Fibroblast of skin of right biceps (primary cell): Measurements from ENCODE around the gene FSTL4.

Source experiments
- DNase-seq: peaks from one replicate; pipeline ENCODE4 v3.0.0-alpha.2; 2013

Gene FSTL4

GRCh38 chr5:133314086-133314485 lies 298.3 kb downstream of the FSTL4 start:
- DNase-seq: no peak

DNA sequence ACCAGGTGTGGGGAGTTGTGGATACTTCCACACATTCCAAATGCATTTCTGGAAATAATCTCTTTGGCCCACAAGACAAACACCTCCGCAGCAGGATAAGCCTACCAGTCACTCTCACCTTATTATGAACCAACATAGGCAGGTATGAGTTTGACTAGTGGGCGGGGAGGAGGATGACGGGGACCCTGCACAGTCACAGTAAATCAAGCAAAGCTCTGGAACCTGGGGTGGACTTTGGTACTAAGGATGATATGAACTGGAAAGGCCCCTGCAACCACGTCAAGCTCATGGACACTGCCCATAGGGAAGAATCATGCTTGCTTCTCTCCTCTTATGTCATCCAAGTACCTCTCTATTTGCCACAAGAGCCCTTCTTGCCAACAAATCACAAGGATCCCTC lies 301.2 kb downstream of the FSTL4 start:
- no peak for DNase-seq

GRCh38 chr5:133309984-133310621 lies 302.2 kb downstream of the FSTL4 start:
- no peak for DNase-seq

GRCh38 chr5:133309166-133309795 lies 303.1 kb downstream of the FSTL4 start:
- DNase-seq: no peak

GRCh38 chr5:133307275-133307674 lies 305.1 kb downstream of the FSTL4 start:
- DNase-seq: no peak

DNA sequence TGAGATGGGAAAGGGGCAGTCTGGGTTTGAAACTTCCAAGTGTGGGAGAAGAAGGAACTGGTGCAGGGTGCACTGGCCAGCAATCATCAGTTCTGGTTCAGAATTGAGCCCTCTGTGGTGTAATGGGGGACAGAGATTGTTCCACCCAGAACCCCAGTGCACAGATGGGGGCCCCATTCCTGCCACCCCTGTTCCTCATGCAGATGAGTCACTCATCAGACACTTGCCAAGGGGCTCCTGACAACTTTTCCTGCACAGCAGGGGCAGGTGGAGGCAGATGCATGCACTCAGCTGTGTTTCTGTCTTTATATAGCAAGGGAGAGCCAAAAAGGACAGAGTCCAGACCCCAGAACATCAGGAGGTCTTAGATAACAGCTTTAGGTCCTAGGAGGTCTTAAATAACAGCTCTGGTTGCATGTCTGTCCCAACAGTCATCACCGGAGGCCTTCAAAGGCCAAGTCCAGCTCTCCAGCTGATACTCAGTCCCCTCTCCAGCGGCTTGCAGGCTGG lies 307.6 kb downstream of the FSTL4 start:
- DNase-seq: no peak

GRCh38 chr5:133304178-133304577 lies 308.2 kb downstream of the FSTL4 start:
- DNase-seq: no peak

- no peak for DNase-seq
Measured at GRCh38 chr5:133303298-133303697, 309.0 kb downstream of the FSTL4 start.

DNA sequence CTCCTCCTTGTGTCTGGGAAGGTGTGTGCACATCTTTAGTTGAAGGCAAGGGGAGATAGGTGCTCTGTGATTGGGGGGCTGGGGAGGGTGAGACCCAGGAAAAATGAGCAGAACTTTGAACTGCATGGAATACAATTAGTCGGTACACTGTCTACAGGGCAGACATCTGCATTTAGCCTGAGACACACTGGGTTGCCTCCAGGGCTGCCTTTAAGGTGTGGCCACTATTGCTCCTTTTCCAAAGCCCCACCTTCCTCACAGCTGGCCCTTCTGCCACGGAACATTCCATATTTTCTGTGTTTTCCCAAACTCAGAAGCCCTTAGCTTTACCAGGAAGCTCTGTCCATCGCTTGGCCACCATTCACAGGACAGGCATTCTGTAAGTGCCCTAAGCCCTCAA lies 312.6 kb downstream of the FSTL4 start:
- no peak for DNase-seq

- no peak for DNase-seq
Measured at GRCh38 chr5:133299021-133299420, 313.3 kb downstream of the FSTL4 start.

- no peak for DNase-seq
Measured at GRCh38 chr5:133298447-133298846, 313.9 kb downstream of the FSTL4 start.

DNA sequence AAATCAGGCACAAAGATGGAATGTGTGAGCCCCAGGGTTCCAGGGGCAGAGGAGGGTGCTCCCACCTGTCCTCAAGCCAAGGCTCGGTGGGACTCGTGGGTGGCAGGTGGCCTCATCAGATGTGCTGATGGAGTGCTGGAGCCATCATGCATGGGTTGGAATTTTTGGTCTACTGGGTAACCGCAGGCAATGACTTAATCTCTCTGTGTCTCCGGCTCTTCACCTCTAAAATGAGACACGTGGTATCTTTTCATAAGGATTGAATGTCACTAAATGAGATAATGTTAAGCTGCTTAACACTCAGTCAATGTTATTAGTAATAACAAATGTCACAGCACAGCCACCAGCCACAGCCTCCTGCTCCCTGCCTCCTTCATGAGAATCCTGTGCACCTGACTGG lies 315.0 kb downstream of the FSTL4 start:
- no peak for DNase-seq

GRCh38 chr5:133296624-133297023 lies 315.7 kb downstream of the FSTL4 start:
- no peak for DNase-seq

DNA sequence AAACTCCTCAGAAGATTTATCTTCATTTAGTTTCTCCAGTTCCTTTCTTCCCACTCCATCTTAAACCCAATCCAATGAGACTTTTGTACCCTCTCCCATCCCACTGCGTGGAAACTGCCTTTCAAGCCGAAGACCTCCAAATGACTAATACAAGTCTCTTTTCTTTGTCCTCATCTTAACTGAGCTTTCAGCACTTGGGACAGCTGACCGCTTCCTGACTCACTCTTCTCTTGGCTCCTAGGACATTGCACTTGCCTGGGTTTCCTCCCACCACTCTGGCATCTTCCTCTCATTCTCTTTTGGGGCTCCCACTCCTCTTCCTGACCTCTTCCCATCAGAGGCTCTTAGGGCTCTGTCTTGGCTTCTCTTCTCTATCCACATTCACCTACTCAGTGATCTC lies 316.8 kb downstream of the FSTL4 start:
- no peak for DNase-seq

DNA sequence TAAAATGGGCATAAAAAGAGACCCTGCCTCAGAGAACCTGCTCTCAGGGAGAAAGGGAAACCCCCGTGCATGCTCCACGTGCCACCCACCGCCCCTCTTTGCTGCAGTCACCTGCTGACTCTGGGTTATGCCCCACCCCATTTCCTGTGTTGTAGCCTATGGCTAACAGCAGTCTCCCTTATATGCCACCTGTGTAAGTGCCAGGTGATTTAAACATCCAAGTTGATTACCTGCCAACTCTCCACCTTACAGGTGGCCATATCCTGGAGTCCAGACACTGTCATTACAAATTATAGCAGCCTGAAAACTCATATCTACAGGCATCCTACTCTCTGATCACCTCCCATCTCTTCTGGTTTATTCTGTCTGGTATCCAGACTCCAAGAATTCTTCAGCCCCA lies 318.0 kb downstream of the FSTL4 start:
- DNase-seq: no peak

- DNase-seq: no peak
Measured at GRCh38 chr5:133293960-133294359, 318.4 kb downstream of the FSTL4 start.

- no peak for DNase-seq
Measured at GRCh38 chr5:133292300-133292699, 320.0 kb downstream of the FSTL4 start.

GRCh38 chr5:133291524-133291923 lies 320.8 kb downstream of the FSTL4 start:
- DNase-seq: no peak

DNA sequence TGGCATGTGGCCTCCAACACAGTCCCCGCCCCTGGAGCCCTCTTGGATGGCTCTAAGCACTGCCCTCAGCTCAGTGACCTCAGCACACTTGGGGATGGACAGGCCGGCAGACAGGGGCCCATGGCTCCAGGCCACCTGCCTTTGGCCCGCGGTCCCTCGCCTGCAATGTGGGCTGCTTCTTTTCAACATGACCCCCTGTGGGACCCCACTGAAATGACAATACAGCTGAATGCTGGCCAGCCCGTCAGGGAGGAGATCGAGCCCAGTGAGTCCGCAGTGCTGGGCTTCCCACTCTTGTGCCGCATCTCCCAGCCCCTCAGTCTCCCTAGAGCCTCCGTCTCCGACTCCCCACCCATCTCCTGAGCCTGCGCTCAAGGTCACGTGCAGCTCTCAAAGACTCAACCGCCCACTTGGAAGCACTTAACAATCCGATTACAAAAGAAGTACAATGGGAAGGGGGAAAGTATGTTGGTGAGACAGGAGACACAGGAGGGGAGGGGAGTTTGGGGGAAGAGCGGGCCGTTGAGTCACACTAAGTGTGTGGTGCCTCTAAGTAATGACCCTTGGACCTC lies 321.6 kb downstream of the FSTL4 start:
- no peak for DNase-seq

DNA sequence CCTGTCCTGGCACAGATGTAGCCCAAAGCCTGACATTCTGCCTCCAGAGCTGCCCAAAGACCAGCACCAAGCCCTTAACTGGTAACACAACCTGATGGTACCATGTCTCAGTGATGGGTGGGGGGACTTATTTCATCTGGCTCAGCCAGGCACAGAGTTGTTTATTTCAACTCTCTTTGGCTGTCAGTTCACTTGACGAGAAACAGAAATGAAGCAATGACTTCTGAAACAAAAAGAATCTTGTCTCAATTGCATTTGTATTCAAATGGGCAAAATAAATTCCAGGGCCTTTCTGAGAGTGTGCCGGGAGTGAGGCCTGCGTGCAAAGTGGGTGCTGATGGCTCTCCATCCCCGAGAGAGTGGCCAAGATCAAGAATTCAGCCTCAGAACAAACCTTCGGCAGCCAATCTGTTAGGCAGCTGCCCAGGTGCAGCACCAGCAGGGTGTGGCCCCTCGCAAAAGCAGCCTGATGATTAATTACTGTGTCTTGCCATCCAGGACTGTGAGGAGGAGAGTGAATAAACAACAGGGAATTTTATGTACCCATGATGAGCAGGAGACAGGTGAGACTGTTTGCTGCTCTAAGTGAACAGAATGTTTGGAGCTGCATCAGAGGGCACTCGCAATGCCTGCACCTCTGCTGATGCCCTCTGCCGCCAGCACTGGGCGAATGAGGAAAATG lies 322.5 kb downstream of the FSTL4 start:
- DNase-seq: no peak

DNA sequence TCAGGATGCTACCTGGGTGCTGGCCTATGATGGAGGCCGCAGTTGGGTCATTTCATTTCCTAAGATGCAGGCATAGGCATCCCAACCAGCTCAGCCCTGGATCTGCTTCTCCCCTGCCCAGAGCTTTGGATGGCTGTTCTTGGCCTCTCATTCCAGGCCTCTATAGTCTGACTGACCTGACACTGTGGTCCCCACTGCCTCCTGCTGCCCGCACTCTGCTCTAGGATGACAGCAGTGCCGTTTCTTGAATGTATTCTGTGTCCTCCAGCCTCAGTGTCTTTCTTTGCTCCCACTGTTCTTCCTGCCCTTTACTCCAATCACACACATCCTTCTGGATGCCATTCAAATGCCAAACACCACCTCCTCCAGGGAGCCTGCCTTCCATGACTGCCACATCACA lies 324.8 kb downstream of the FSTL4 start:
- peak; percentile 19 for DNase-seq

DNA sequence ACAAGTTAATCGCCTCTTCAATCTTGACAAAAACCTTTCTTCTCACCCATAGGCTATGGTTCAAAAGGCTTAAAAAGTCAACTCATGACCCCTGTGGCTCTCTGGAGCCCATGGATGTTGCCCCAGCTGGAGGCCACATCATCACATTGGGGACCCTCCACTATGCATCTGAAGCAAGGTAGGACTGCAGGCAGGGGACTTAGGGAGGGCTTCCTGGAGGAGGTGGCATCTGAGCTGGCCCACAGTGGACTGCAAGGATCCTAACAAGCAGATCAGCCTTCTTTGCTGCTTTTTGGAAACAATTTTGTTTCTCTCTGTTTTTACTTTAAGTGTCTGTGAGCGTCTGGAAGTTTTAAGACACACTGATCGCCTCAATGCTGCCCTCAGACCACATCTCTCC lies 325.9 kb downstream of the FSTL4 start:
- no peak for DNase-seq

DNA sequence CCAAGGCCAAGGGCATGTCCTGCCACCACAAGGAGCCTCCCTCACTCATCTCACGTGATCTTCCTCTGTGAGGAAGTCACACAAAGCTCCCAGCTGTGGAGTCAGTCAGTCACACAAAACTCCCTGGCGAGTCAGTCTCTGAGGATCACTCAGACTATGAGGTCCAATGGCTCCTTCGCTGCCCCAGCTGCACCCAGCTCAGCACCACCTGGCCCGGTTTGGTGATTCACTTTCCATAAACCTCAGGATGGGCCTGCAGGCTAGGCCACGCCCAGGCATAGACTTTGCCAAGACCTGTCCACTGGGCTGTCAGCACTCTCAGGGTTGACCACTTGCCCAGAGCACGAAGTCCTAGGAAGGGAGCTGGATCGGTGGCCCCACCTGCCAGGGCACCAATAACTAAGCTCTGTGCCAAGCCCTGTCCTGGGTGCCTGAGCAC lies 326.7 kb downstream of the FSTL4 start:
- DNase-seq: peak; percentile 8

DNA sequence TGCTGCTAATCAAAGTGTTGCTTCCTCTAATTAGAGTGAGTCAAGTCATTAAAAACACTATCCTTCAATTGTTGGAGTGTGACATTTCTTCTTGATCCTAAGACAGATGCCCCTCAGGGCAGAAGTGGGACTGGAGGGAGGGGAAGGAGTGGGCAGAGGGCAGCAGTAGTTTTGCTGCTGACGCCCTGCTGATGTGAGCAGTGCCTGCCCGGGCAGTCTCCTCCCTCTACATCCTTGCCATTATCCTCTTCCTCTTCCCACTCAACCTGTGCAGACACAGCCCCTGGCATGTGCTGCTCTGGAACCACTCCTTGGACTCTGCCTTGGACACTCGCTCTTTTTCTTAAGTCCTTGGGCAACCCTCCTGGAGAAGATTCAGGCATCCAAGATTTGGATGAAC lies 328.0 kb downstream of the FSTL4 start:
- no peak for DNase-seq
